ENCODE data around the gene NXPE2. TPM values are rescaled to one million over a fixed set of nuclear protein-coding genes. Genes with fewer than 3 reads are reported as not detected.

Gene NXPE2
- total RNA-seq, 1 experiment from 2014 or later: not detected

DNA sequence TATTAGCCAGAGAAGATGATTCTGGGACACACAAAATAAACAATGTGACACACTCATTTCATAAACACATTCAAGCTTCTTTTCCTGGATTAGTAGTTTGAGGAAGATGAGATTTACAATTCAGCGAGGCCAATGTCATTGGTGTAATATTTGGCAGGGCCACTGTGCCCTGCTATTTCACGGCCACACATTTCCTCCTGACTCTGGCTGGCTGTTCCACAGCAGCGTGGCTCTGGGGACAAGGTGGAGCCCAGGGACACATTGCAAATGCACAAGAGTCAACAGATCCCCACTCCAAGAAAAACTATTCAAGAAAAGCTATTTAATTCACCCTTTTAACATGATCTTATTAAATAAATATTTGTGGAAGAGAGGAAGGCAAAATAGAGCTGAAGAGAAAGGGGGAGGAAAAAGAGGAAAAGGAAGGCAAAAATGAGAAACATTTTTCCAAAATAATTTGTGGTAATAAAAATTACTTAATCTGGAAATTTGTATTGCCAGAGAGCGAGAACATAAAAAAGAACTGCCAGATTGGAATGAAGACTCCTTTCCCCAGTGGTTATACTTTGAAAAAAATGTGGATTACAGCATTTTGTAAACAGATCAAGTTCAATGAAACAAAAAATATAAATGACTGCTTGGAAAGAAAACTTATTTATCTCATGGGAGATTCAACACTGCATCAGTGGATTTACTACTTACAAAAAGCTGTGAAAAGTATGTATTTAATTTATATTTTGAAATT lies 27.1 kb downstream of the NXPE2 start:
- Histone ChIP-seq H3K36me3 (ENCODE audit: insufficient read depth, low read length, poor library complexity, severe bottlenecking) (no peaks in the 10 kb centered on the region), H3K4me3 (ENCODE audit: low read depth, low read length, poor library complexity, severe bottlenecking) (no peak overlapping the region), H3K27ac (ENCODE audit: low read depth, low read length, poor library complexity, severe bottlenecking) (no peak overlapping the region), H3K4me1 (ENCODE audit: insufficient read depth, low read length, poor library complexity, severe bottlenecking) (no peaks in the 10 kb centered on the region), H3K9me3 (ENCODE audit: low read depth, low read length, poor library complexity, severe bottlenecking) (no peaks in the 10 kb centered on the region), H3K27me3 (replicated peaks; ENCODE audit: insufficient read depth, low read depth, low read length, poor library complexity) (no peaks in the 10 kb centered on the region)
- intact Hi-C loops (cut with micrococcal nuclease; ENCODE audit: unreplicated experiment): no loop called here
- ChIA-PET POLR2A (ENCODE audit: low non-redundant PET) (no interaction called here), CTCF (no interaction called here)
- TF ChIP-seq EZH2 (IDR thresholded peaks at IDR 0.05; ENCODE audit: borderline replicate concordance, low read depth, low read length, poor library complexity, severe bottlenecking): no peak
- TF ChIP-seq, protein P1, sequence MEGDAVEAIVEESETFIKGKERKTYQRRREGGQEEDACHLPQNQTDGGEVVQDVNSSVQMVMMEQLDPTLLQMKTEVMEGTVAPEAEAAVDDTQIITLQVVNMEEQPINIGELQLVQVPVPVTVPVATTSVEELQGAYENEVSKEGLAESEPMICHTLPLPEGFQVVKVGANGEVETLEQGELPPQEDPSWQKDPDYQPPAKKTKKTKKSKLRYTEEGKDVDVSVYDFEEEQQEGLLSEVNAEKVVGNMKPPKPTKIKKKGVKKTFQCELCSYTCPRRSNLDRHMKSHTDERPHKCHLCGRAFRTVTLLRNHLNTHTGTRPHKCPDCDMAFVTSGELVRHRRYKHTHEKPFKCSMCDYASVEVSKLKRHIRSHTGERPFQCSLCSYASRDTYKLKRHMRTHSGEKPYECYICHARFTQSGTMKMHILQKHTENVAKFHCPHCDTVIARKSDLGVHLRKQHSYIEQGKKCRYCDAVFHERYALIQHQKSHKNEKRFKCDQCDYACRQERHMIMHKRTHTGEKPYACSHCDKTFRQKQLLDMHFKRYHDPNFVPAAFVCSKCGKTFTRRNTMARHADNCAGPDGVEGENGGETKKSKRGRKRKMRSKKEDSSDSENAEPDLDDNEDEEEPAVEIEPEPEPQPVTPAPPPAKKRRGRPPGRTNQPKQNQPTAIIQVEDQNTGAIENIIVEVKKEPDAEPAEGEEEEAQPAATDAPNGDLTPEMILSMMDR (conservative IDR thresholded peaks at IDR 0.05; ENCODE audit: low read depth, low read length): no peak
- BruUV-seq (replicated peaks): no TSS peak
- DNase-seq (ENCODE audit: low spot score): no peak

DNA sequence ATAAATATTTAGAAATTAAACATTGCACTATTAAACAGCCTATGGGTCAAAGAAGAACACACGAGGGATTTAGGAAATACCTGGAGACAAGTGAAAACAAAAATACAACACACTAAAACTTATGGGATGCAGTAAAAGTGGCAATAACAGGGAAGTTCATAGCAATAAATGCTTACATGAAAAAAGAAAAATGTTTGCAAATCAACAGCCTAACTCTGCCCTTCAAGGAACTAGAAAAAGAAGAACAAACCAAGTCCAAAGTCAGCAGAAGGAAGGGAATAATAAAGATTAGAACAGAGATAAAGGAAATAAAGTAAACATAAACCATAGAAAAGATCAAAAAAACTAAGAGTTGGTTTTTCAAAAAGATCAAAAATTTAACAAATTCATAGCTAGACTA lies 31.6 kb downstream of the NXPE2 start:
- TF ChIP-seq, protein P1 (conservative IDR thresholded peaks at IDR 0.05; ENCODE audit: low read depth, low read length): no peak
- TF ChIP-seq EZH2 (IDR thresholded peaks at IDR 0.05; ENCODE audit: borderline replicate concordance, low read depth, low read length, poor library complexity, severe bottlenecking): no peak
- BruUV-seq (replicated peaks): no TSS peak
- ChIA-PET POLR2A (ENCODE audit: low non-redundant PET) (no interaction called here), CTCF (no interaction called here)
- Histone ChIP-seq H3K27ac (ENCODE audit: low read depth, low read length, poor library complexity, severe bottlenecking) (no peak overlapping the region), H3K4me1 (ENCODE audit: insufficient read depth, low read length, poor library complexity, severe bottlenecking) (no peaks in the 10 kb centered on the region), H3K36me3 (ENCODE audit: insufficient read depth, low read length, poor library complexity, severe bottlenecking) (no peaks in the 10 kb centered on the region), H3K4me3 (ENCODE audit: low read depth, low read length, poor library complexity, severe bottlenecking) (no peak overlapping the region), H3K9me3 (ENCODE audit: low read depth, low read length, poor library complexity, severe bottlenecking) (no peaks in the 10 kb centered on the region), H3K27me3 (replicated peaks; ENCODE audit: insufficient read depth, low read depth, low read length, poor library complexity) (no peaks in the 10 kb centered on the region)
- intact Hi-C loops (cut with micrococcal nuclease; ENCODE audit: unreplicated experiment): no loop called here
- no peak for DNase-seq (ENCODE audit: low spot score)

DNA sequence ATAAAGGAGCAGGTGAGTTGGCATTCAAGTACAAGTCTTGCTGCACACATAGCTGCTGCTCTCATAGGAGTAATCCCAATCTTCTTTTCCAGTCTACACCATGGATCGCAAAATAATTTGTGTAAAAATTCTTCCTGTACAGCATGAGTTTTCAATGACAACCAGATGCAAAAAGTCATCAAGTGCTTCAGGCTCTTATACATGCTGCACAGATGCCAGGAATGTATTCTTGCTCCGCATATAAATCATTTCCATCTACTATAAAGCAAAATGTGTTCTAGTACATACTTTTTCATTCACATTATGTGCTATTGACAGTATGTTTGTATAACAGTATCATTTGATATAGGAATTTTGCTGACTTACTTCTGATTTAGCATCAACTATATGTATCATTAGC lies 35.4 kb downstream of the NXPE2 start:
- Histone ChIP-seq H3K27me3 (replicated peaks; ENCODE audit: insufficient read depth, low read depth, low read length, poor library complexity) (no peaks in the 10 kb centered on the region), H3K27ac (ENCODE audit: low read depth, low read length, poor library complexity, severe bottlenecking) (no peak overlapping the region), H3K9me3 (ENCODE audit: low read depth, low read length, poor library complexity, severe bottlenecking) (no peaks in the 10 kb centered on the region), H3K4me1 (ENCODE audit: insufficient read depth, low read length, poor library complexity, severe bottlenecking) (no peaks in the 10 kb centered on the region), H3K36me3 (ENCODE audit: insufficient read depth, low read length, poor library complexity, severe bottlenecking) (no peaks in the 10 kb centered on the region), H3K4me3 (ENCODE audit: low read depth, low read length, poor library complexity, severe bottlenecking) (no peak overlapping the region)
- ChIA-PET CTCF (no interaction called here), POLR2A (ENCODE audit: low non-redundant PET) (no interaction called here)
- BruUV-seq (replicated peaks): no TSS peak
- intact Hi-C loops (cut with micrococcal nuclease; ENCODE audit: unreplicated experiment): no loop called here
- DNase-seq (ENCODE audit: low spot score): no peak
- no peak for TF ChIP-seq EZH2 (IDR thresholded peaks at IDR 0.05; ENCODE audit: borderline replicate concordance, low read depth, low read length, poor library complexity, severe bottlenecking)
- TF ChIP-seq, protein P1 (conservative IDR thresholded peaks at IDR 0.05; ENCODE audit: low read depth, low read length): no peak
